ENCODE results near the gene ANKRD40CL.
"Not testable (repeated sequence)": the region's sequence is repeated elsewhere in the genome, so short reads cannot be mapped to it uniquely, and the experiment has no call there.

Gene ANKRD40CL

DNA sequence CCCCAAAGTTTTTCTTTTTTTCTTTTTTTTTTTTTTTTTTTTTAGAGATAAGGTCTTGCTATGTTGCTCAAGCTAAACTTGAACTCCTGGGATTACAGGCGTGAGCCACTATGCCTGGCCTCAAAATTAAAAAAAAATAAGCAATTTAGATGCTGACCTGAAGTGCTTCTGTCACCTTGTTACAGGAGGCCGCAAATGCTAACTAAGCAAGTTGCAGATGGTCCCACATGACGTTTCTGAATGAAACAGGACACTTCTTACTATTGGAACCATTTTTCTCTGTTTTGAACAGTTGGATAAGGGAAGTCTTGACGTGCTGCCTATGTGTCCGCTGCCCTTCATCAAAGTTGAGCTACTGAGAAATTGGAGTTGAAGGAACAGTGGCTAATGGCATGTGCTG is 8.8 kb downstream of the ANKRD40CL start:
- DNase-seq, result no peak

- no peak for DNase-seq
These were observed 12.8 kb downstream of the ANKRD40CL start for GRCh38 chr17:50754521-50754920.

GRCh38 chr17:50749245-50749644 is 18.1 kb downstream of the ANKRD40CL start:
- DNase-seq, result no peak

DNA sequence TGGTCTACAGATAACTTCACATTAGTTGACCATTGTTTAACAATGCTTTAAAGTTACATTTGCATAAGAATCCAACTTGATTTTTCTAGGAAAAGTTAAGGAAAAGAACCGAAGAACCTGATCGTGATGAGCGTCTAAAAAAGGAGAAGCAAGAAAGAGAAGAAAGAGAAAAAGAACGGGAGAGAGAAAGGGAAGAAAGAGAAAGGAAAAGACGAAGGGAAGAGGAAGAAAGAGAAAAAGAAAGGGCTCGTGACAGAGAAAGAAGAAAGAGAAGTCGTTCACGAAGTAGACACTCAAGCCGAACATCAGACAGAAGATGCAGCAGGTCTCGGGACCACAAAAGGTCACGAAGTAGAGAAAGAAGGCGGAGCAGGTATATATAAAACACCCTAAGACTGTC is 21.7 kb downstream of the ANKRD40CL start:
- no peak for DNase-seq

GRCh38 chr17:50739098-50739497 is 28.2 kb downstream of the ANKRD40CL start:
- DNase-seq, result no peak

DNA sequence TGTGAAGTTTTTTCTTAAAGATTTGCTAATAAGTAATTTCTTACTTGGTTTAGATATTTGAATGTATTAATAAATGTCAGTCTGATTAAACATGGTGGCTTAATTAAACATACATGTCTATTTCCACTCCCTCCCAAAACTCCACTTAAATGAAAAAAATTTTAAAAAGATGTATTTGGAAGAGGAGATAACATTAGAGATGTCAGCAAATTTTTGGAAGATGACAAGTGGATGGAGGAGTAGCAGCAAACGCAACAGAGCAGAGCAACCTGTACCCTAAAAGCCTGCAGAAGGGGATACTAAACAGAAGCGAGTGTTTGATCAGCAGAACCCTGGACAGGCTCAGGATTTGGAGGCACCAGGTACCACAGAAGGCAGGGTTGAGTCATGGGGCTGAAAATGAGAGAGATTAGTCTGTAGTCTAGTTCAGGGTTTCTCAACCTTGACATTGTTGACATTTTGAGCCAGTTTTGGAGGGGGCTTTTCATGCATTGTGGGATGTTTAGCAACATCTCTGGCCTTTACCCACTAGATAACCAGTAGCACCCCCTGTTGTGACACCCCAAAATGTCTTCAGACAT is 30.1 kb downstream of the ANKRD40CL start:
- no peak for DNase-seq

GRCh38 chr17:50735287-50735686 is 32.0 kb downstream of the ANKRD40CL start:
- no peak for DNase-seq

- DNase-seq, result no peak
These were observed 35.5 kb downstream of the ANKRD40CL start for GRCh38 chr17:50731575-50732460.

DNA sequence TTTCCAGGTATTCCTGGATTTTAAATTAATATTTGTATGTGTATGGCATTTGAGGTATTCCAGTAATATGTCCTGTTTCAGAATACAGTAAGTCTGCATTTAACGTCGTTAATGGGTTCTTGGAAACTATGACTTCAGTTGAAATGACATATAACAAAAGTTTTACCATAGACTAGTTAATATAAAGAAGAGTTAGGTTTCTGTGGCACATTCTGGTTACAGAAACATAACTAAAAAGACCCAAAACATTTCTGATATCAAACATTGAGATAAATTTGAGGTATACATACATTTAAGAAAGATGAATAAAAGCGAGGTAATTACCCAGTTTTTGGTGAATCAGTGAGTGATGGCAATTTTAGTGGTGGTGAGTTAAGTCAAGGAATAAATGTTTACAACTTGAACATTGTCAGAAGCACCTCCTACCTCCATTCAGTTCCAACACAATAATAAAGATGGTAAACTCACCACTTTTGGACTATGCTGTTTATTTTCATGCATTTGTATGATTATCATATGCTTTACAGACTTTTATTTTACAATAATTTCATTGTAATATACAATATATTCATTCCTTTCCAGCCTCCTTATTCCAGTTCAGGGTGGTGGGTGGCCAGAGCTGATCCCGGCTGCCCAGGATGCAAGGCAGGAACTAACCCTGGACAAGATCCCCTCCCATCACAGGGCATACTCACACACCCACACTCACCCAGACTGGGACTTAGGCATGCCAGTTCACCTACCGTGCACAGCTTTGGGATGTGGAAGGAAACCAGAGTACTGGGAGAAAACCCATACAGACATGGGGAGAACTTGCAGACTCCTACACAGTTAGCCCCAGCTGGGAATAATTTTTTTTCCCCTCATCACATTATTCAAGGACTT is 38.2 kb downstream of the ANKRD40CL start:
- DNase-seq, result no peak

GRCh38 chr17:50728112-50728429 is 39.2 kb downstream of the ANKRD40CL start:
- DNase-seq, result no peak

DNA sequence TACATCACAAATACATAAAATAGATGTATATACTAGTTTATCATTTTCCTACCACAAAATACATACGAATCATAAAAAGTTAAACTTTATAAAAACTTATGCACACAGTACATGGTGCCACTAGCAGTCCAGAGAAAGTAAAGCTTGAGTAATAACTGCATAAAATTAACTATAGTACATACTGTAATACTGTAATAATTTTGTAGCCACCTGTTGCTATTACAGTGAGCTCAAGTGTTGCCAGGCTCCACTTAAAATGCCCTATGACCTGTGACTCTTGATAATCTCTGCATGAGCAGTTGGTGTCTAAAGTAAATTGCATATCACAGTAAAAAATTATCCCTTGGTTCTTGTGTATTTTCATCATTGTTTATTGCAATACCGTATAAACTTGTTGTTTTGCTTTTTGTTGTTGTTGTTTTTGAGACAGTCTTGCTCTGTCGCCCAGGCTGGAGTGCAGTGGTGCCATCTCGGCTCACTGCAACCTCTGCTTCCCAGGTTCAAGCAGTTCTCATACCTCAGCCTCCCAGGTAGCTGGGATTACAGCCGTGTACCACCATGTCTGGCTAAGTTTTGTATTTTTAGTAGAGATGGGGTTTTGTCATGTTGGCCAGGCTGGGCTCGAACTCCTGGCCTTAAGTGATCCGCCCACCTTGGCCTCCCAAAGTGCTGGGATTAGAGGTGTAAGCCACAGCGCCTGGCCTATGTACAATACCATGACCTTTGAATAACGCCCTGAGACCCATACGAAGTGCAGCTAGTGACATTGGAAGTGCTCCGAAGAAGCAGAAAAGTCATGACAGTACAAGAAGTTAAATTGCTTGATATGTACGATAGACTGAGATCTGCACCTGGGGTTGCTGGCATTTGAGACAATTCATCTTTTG is 41.3 kb downstream of the ANKRD40CL start:
- DNase-seq, result no peak

GRCh38 chr17:50724622-50725021 is 42.7 kb downstream of the ANKRD40CL start:
- DNase-seq, result not testable (repeated sequence)

DNA sequence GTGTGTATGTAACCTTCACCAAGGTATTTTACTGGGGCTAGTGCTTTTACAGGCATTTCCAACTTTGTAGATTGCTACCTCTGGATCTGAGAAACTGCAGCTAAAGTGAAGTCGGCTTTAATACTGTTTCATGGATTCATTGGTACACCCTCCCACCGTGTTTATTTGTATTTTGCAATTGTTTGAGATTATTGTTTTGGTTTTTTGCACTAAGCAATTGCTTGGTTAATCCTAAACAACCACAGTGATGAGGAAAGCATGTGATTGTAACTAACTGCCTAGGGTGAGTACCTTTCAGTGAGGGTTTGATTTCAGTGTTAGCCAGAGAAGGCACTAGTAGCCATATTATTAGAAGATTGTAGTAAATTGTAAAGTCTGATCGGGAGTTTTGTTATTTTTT is 44.6 kb downstream of the ANKRD40CL start:
- no peak for DNase-seq

- no peak for DNase-seq
These were observed 45.9 kb downstream of the ANKRD40CL start for GRCh38 chr17:50721194-50722010.

DNA sequence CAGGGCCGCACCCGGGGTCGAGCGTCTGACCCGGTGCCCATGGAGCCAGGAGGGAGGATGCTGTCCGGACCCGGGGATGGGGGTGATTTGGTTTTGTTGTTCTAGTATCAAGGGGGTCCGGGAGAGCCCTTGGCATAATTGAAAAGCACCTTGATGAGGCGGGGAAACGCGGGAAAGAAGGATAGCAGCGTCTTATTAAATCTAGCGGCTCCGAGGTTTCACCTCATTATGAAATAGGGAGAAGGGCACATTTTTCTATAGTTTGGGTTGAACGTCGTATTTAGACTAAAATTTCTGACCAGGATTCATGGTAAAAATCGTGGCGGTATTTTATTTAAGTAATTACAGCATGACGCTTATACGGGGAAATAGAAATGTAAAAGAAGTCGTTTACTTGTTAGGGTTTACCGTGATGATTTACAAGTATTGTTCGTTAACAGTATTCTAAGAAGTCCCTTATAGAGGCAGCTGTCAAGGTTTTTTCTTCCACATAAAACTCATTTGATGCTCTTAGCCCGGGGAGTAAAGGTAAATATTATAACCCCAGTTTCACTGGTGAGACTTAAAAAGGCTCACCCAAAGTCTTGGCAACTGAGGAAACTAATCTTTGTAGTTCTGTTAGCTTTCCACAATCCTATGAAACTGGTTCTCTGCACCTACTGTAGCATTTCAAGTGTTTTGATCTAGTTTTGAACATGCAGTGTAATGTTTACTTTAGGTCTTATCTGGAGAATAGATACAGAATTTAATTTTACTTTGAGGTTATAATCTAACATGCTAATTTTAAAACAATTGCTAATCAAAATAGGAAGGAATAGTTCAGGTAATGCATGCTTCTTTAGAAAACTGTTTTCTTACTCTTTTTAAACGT is 47.2 kb downstream of the ANKRD40CL start:
- DNase-seq, result no peak

DNA sequence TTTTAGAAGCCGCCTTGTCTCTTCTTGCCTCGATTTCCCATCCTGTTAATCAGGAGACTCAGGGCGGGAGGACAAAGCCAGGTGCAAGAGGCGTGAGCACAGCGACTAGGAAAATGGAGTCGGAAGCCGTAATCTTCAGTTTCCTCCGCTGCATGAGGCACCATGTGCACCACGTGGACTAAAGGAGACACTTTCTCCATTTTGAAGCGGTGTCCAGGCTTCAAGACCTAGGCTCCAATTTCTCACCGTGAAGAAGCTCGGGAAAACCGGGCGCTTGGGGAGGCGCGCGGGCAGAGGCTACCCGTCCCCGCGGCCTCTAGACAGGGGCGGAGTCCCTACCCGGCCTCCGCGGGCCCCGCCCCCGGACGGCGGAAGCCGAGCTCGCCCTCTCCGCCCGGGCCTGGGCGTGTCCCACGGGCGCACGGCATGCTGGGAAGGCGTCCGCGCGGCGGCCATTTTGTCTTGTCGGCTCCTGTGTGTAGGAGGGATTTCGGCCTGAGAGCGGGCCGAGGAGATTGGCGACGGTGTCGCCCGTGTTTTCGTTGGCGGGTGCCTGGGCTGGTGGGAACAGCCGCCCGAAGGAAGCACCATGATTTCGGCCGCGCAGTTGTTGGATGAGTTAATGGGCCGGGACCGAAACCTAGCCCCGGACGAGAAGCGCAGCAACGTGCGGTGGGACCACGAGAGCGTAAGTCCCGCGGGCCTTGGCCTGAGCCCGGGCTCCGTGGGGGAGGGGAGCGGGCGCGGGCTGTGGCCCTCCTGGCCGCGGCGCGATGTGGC is 48.0 kb downstream of the ANKRD40CL start, which contains the start of gene LUC7L3:
Gene LUC7L3, plus strand, starts transcription at position 460 of the 780 bp plus-strand sequence. Its CDS starts 130 bp downstream, at position 590.
- peak; percentile 63 for DNase-seq

- DNase-seq, result no peak
These were observed 51.8 kb downstream of the ANKRD40CL start for GRCh38 chr17:50715471-50715870.

DNA sequence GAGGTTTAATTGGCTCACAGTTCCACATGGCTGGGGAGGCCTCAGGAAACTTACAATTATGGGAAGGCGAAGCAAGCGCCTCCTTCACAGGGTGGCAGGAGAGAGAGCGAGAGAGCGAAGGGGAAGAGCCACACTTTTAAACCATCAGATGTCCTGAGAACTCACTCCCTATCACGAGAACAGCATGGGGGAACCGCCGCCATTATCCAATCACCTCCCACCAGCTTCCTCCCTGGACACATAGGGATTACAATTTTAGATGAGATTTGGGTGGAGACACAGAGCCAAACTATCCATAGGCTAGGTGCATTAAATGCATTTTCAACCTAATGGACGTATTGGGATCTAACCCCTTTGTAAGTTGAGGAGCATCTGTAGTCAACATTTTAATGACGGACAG is 54.7 kb downstream of the ANKRD40CL start:
- DNase-seq, result no peak

All from NCI-H187 treated with DMSO at 0.1 percent for 48 hours (cell line).